Activated CD8-positive, alpha-beta memory T cell treated with anti-CD3 and anti-CD28 coated beads, Interleukin-2, amount 50 U/mL, for 48 hours (primary cell): ENCODE measurements around the gene UBA3.

Experiments
- DNase-seq: peaks from one replicate; pipeline ENCODE4 v3.0.0-alpha.2; 2020

Gene UBA3

GRCh38 chr3:69097407-69098086 lies 17.4 kb upstream of the UBA3 start:
- no peak for DNase-seq

- DNase-seq, result no peak
Measured at GRCh38 chr3:69096299-69096698, 16.1 kb upstream of the UBA3 start.

GRCh38 chr3:69095636-69096035 lies 15.5 kb upstream of the UBA3 start:
- no peak for DNase-seq

GRCh38 chr3:69094467-69095205 lies 14.5 kb upstream of the UBA3 start:
- no peak for DNase-seq

- DNase-seq, result no peak
Measured at GRCh38 chr3:69092030-69092516, 11.9 kb upstream of the UBA3 start.

- no peak for DNase-seq
Measured at GRCh38 chr3:69091389-69092029, 11.3 kb upstream of the UBA3 start.

GRCh38 chr3:69090021-69090420 lies 9.9 kb upstream of the UBA3 start:
- DNase-seq, result no peak

GRCh38 chr3:69088063-69088462 lies 7.9 kb upstream of the UBA3 start:
- no peak for DNase-seq

- DNase-seq, result no peak
Measured at GRCh38 chr3:69087030-69087791, 7.0 kb upstream of the UBA3 start.

GRCh38 chr3:69085833-69086722 lies 5.9 kb upstream of the UBA3 start:
- peak; percentile 88 for DNase-seq

GRCh38 chr3:69085168-69085832 lies 5.1 kb upstream of the UBA3 start:
- DNase-seq, result no peak

GRCh38 chr3:69084326-69085167 lies 4.4 kb upstream of the UBA3 start, which contains the start of gene ARL6IP5:
ARL6IP5 (plus strand) TSS chr3:69084937; CDS start chr3:69085048, 111 bp downstream.
- peak; percentile 94 for DNase-seq

GRCh38 chr3:69082805-69083204 lies 2.6 kb upstream of the UBA3 start:
- peak; percentile 77 for DNase-seq

- no peak for DNase-seq
Measured at GRCh38 chr3:69082361-69082760, 2.2 kb upstream of the UBA3 start.

- no peak for DNase-seq
Measured at GRCh38 chr3:69081583-69082262, 1.6 kb upstream of the UBA3 start.

GRCh38 chr3:69079269-69080159 lies 651 bp downstream of the UBA3 start:
- peak; percentile 68 for DNase-seq

GRCh38 chr3:69072928-69073327 lies 7.2 kb downstream of the UBA3 start:
- no peak for DNase-seq

- DNase-seq, result no peak
Measured at GRCh38 chr3:69066121-69066520, 14.0 kb downstream of the UBA3 start.
